Effector memory CD8-positive, alpha-beta T cell (primary cell): ENCODE measurements around the gene SUPT3H.

Source experiments
- ATAC-seq: fragments of 150-1000 bp; cut with Tn5 transposase; replicated peaks from 2 replicates; pipeline ENCODE4 v1.10.0; 2021; ENCODE audit warnings: mild to moderate bottlenecking, moderate library complexity
- DNase-seq, 3 experiments: peaks; one replicate each; pipeline ENCODE4 v3.0.0; 2021
- H3K27ac Mint-ChIP-seq, 2 donors: one replicate each; pipeline ENCODE4 v1.8.0; 2022; ENCODE audit warnings: mild to moderate bottlenecking in 2 of 2, mixed read lengths in 2 of 2, moderate library complexity in 2 of 2
- H3K27me3 Mint-ChIP-seq, 2 donors: one replicate each; pipeline ENCODE4 v1.8.0; 2022; ENCODE audit warnings: mixed read lengths in 2 of 2
- H3K36me3 Mint-ChIP-seq: one replicate; pipeline ENCODE4 v1.8.0; 2022; ENCODE audit warnings: mild to moderate bottlenecking, moderate library complexity, mixed read lengths; ENCODE audit not compliant: insufficient read depth
- H3K4me1 Mint-ChIP-seq, 2 donors: one replicate each; pipeline ENCODE4 v1.8.0; 2022; ENCODE audit warnings: low read depth in 2 of 2, mixed read lengths in 2 of 2
- H3K4me3 Mint-ChIP-seq, 2 donors: one replicate each; pipeline ENCODE4 v1.8.0; 2022; ENCODE audit warnings: mild to moderate bottlenecking in 2 of 2, mixed read lengths in 2 of 2, moderate library complexity in 2 of 2
- H3K9me3 Mint-ChIP-seq, 2 donors: one replicate each; pipeline ENCODE4 v1.8.0; 2022; ENCODE audit warnings: mixed read lengths in 2 of 2

The SUPT3H gene

DNA sequence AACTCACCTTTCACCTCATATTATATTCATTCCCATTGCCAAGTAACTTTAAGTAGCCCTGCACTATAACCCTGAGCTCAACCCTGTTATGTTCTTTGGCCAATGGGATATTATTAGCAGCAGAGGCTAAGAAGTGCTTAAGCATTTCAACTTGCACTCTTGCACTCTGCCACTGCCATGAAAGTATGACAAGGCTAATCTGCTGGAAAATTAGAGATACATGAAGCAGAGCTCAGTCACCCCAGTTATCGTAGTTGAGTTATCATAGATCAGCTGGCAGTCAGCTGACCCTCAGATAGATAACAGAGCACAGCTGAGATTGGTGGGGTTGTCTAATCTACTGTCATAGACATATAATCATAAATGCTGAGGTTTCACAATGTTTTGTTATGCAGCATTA, 259.0 kb downstream of the SUPT3H start:
- no peaks in the 10 kb centered on the region for H3K9me3 Mint-ChIP-seq
- no peaks in the 10 kb centered on the region for H3K36me3 Mint-ChIP-seq
- no peak for ATAC-seq
- H3K27ac Mint-ChIP-seq = no peak overlapping the region
- H3K4me1 Mint-ChIP-seq = peaks cover 7% of the 10 kb centered on the region in 2 donors
- no peak for DNase-seq
- H3K27me3 Mint-ChIP-seq = no peaks in the 10 kb centered on the region
- no peak overlapping the region for H3K4me3 Mint-ChIP-seq

DNA sequence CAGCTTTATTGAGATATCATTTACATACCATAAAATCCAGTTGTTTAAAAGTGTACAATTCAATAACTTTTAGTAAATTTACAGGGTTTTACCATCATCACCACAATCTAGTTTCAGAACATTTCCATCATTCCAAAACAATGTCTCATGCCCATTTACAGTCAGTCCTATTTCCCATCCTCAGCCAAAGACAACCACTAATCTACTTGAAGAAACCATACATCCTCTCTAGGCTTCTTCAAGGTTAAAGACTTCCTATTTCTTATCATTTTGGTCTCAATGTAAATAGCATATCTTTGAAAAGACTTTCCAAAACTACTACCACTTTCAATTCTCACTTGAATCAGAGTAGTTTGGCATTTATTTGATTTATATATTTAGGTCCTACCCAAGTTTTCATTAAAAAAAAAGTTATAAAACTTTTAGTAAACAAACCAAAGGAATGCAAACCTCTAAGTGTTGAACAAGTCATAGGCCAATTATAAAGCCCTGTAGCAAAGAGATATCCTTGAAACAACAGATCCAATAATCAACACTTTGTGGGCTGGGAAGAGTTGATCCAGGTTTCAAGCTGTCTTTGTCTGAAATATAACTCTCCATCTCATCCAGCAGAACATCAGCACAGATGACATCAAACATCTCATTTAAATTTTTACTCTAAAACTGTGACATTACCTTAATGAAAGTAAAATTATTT, 260.9 kb downstream of the SUPT3H start:
- no peak overlapping the region for H3K4me3 Mint-ChIP-seq
- DNase-seq (no peak), ATAC-seq (no peak)
- H3K36me3 Mint-ChIP-seq = no peaks in the 10 kb centered on the region
- no peaks in the 10 kb centered on the region for H3K9me3 Mint-ChIP-seq
- no peaks in the 10 kb centered on the region for H3K27me3 Mint-ChIP-seq
- peaks cover 7% of the 10 kb centered on the region in 2 donors for H3K4me1 Mint-ChIP-seq
- no peak overlapping the region for H3K27ac Mint-ChIP-seq

DNA sequence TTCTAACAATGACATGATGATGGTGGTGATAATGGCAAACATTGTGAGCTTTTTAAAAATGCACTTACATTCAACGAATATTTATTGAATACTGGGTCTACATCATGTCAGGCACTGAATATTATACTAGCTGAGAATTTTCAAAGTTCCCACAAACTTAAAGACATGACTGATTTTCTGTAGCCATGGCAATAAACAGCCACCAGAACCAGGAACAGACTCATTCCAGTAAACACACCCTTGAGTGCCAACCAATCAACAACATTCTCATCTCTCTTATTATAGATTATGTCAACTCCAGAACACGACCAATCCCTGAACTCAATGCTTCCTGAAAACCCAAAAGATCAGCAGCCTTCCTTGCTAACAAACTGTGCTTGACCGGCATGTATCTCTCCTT, 262.0 kb downstream of the SUPT3H start:
- no peaks in the 10 kb centered on the region for H3K27me3 Mint-ChIP-seq
- DNase-seq = no peak
- peaks cover 7% of the 10 kb centered on the region in 2 donors for H3K4me1 Mint-ChIP-seq
- peak overlapping the region in 1 of 2 donors; percentile 15 for H3K27ac Mint-ChIP-seq
- no peak overlapping the region for H3K4me3 Mint-ChIP-seq
- H3K36me3 Mint-ChIP-seq = no peaks in the 10 kb centered on the region
- no peaks in the 10 kb centered on the region for H3K9me3 Mint-ChIP-seq
- no peak for ATAC-seq

DNA sequence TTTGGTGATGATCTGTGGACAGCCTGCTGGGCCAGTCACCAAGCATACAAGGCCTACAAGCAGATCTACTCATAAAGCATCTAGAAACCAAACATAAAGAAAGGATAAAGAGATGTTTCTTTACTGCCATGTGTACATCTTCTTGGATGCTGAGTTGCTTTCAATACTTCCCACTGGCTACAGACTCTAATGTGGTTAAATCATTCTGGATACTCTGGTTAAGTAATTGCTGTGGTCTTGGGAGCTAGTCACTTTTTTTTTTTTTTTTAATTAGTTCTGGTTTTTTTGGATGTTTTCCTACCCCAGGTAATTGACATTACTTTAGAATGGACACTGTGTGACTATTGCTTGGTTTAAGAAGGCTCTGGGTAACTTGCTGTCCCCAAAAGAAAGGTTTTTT, 265.0 kb downstream of the SUPT3H start:
- H3K4me3 Mint-ChIP-seq = no peak overlapping the region
- H3K27me3 Mint-ChIP-seq = no peaks in the 10 kb centered on the region
- no peak for DNase-seq
- ATAC-seq = no peak
- peaks cover 7 to 11% of the 10 kb centered on the region in 2 donors for H3K4me1 Mint-ChIP-seq
- H3K36me3 Mint-ChIP-seq = no peaks in the 10 kb centered on the region
- H3K9me3 Mint-ChIP-seq = no peaks in the 10 kb centered on the region
- peak overlapping the region in 1 of 2 donors; percentile 29 for H3K27ac Mint-ChIP-seq

DNA sequence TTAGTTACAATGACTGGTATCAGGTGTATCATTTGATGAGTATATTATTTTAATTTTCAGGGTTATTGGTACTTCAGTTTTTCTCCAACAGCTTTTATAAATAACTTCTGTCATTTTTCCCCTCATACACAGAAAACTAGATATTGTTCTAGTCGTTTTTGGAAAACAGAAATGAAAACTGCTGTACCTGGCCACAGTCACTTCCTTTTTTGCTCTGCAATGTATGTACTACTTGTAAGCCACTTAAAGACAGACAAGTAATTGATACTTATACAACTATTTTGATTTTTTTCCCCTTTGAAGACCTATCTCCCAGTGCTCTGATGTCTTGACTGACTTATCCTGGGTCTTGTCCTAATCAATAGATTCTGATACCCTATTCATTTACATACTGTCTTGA, 268.2 kb downstream of the SUPT3H start:
- no peaks in the 10 kb centered on the region for H3K9me3 Mint-ChIP-seq
- no peak overlapping the region for H3K4me3 Mint-ChIP-seq

DNA sequence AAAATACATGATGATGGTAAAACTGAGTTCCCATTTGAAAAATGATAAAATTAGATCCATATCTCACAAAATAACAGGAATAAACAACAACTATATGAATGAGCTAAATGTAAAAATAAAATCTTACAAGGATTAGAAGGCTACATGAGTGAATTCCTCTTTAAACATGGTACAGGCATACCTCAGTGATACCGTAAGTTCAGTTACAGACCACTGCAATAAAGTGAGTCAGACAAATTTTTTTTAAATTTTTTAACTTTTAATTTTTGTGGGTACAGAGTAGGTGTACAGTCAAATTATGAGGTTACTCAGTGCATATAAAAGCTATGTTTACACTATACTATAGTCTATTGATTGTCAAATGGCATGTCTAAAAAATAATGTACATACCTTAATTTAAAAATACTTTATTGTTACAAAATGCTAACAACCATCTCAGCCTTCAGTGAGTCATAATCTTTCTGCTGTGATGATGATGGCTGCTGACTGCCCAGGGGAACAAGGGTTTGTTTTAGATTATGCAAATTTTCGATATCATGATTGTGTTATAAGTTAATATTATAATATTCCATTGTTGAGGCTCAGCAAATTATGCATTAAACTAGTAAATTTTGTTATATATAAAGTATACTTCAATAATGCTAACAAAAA, 272.4 kb downstream of the SUPT3H start:
- no peaks in the 10 kb centered on the region for H3K27me3 Mint-ChIP-seq
- H3K36me3 Mint-ChIP-seq = no peaks in the 10 kb centered on the region
- H3K4me1 Mint-ChIP-seq = peaks cover 0 to 3% of the 10 kb centered on the region in 2 donors
- H3K9me3 Mint-ChIP-seq = no peaks in the 10 kb centered on the region
- no peak overlapping the region for H3K4me3 Mint-ChIP-seq
- DNase-seq (no peak), ATAC-seq (no peak)
- no peak overlapping the region for H3K27ac Mint-ChIP-seq

More for the DNA sequence above, 268.2 kb downstream of the SUPT3H start:
- Mint-ChIP-seq H3K27me3 (no peaks in the 10 kb centered on the region), H3K4me1 (peaks cover 0 to 3% of the 10 kb centered on the region in 2 donors), H3K27ac (no peak overlapping the region), H3K36me3 (no peaks in the 10 kb centered on the region)
- DNase-seq (no peak), ATAC-seq (no peak)

DNA sequence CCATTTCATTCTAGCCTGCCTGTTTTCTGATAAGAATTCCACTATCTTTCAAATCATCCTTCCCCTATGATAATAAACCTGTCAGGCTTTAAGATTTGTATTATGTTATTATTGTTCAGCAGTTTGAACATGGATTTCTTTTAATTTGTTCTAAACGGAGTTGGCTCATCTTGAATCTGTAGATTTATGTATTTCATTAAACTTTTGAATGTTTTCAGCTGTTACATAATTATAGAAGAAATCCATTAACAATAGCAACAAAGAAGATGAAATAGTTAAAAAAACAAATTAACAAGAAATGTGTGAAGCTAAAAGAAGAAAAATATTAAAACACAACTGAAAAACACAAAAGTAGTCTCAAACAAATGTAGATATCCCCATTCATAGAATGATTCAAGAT, 273.3 kb downstream of the SUPT3H start:
- no peak for DNase-seq
- Mint-ChIP-seq H3K9me3 (no peaks in the 10 kb centered on the region), H3K4me3 (no peak overlapping the region), H3K27ac (peak overlapping the region in 1 of 2 donors; percentile 16), H3K36me3 (no peaks in the 10 kb centered on the region), H3K4me1 (peaks cover 0 to 3% of the 10 kb centered on the region in 2 donors), H3K27me3 (no peaks in the 10 kb centered on the region)
- no peak for ATAC-seq

DNA sequence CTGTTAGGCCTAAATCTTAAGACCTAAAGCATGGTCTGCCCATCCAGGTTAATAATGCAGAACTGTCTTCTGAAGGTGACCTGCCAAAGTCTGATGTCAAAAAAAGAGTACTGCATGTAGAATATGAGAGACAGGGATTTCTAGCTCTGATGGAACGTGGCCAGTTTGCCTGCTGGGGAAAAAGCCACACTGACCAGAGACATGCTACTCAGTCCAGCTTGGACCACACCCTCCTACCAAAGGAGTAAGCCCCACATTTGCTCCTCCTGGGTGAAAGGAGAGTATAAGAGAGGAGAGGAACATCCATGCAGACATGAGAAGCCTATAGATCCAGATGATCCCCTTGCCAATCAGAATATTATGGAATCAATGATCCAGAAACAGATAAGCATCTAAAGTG, 279.5 kb downstream of the SUPT3H start:
- DNase-seq = no peak
- Mint-ChIP-seq H3K4me1 (peaks cover 0 to 3% of the 10 kb centered on the region in 2 donors), H3K36me3 (no peaks in the 10 kb centered on the region), H3K4me3 (no peak overlapping the region), H3K27me3 (no peaks in the 10 kb centered on the region), H3K9me3 (no peaks in the 10 kb centered on the region), H3K27ac (no peak overlapping the region)
- ATAC-seq = no peak

DNA sequence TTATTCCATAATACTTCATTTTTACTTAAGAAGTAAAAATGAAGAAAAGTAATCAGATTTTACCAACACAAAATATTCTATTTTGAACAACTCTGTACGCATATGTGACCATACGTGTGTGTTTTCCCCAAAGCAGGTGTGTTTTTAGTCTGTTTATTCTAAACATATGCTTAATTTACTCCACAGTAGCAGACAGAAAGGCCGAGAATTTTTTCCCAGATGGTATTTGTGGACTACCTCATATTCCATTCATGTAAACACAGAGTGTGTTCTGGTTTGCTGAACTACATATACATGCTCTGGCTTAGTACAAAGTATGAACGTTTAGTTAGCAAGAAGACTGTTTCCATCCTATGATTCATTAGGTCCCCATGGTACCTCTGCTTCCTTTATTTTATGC, 282.9 kb downstream of the SUPT3H start:
- H3K27ac Mint-ChIP-seq = no peak overlapping the region
- H3K27me3 Mint-ChIP-seq = no peaks in the 10 kb centered on the region

DNA sequence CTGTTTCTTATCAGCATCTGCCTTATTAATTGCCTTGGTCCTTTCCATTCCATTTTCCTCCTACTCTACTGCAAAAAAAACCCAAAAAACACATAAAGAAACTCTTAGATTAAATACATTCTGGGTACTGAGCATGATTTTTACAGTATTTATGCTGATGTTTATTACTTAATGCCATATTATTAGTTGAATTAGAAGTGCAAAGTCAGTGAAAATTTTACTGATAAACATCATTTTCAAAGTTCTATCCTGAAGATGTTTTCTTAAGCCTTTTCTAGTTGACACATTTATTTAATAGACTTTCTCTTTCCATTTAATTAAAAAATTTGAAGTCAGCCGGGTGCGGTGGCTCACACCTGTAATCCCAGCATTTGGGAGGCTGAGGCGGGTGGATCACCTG, 285.6 kb downstream of the SUPT3H start:
- no peaks in the 10 kb centered on the region for H3K36me3 Mint-ChIP-seq
- DNase-seq = no peak
- no peaks in the 10 kb centered on the region for H3K9me3 Mint-ChIP-seq
- no peaks in the 10 kb centered on the region for H3K27me3 Mint-ChIP-seq
- no peak overlapping the region for H3K4me3 Mint-ChIP-seq
- no peak overlapping the region for H3K27ac Mint-ChIP-seq
- no peak for ATAC-seq
- H3K4me1 Mint-ChIP-seq = peaks cover 0 to 3% of the 10 kb centered on the region in 2 donors

More for the DNA sequence above, 282.9 kb downstream of the SUPT3H start:
- H3K4me3 Mint-ChIP-seq = no peak overlapping the region
- no peak for DNase-seq
- no peaks in the 10 kb centered on the region for H3K36me3 Mint-ChIP-seq
- ATAC-seq = no peak
- H3K4me1 Mint-ChIP-seq = peaks cover 0 to 3% of the 10 kb centered on the region in 2 donors
- H3K9me3 Mint-ChIP-seq = no peaks in the 10 kb centered on the region

DNA sequence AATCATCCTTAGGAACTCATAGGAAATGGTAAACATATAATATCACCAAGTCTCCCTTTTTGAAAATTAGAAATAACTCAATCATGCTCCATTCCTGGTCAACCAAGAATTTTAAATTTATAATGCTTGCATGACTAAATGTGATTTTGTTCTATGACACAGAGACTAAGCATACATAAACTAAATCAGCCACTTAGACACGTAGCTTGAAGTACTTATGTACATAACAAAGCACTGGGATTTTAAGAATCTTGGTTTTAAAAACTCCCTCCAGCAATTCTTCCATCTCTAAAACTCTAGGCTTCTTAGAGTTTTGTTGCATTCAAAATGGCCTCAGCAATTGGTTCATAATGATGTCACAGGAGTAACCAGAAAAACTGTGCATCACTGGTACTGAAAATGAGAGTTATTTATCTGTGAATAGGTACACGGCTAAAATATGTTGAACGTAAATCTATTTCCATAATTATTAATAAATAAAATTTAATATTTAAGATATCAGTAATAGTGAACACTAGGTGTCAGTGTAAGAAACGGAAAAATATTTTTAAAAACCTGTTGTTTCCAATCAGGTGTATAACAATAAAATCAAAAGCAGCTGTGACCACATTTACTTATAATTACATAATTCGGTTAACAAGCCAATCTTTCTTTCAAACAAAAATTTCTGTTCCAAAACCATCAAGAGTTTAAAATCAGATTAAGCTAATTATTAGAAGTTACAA, 291.2 kb downstream of the SUPT3H start:
- DNase-seq = no peak
- H3K36me3 Mint-ChIP-seq = no peaks in the 10 kb centered on the region
- H3K9me3 Mint-ChIP-seq = no peaks in the 10 kb centered on the region
- no peak overlapping the region for H3K27ac Mint-ChIP-seq
- H3K27me3 Mint-ChIP-seq = no peaks in the 10 kb centered on the region
- no peak overlapping the region for H3K4me3 Mint-ChIP-seq
- H3K4me1 Mint-ChIP-seq = peaks cover 0 to 4% of the 10 kb centered on the region in 2 donors
- no peak for ATAC-seq

DNA sequence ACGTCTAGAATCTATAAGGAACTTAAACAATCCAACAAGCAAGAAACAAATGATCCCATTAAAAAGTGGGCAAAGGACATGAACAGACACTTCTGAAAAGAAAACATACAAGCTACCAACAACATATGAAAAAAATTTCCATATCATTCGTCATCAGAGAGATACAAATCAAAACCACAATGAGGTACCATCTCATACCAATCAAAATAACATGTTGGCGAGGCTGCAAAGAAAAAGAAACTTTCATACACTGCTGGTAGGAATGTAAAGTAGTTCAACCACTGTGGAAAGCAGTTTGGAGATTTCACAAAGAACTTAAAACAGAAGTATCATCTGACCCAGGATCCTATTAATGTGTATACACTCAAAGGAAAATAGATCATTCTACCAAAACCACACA, 293.5 kb downstream of the SUPT3H start:
- Mint-ChIP-seq H3K4me3 (no peak overlapping the region), H3K9me3 (peaks cover under 1 to 7% of the 10 kb centered on the region in 2 donors), H3K36me3 (no peaks in the 10 kb centered on the region), H3K27me3 (no peaks in the 10 kb centered on the region), H3K4me1 (peaks cover 0 to 4% of the 10 kb centered on the region in 2 donors), H3K27ac (no peak overlapping the region)
- ATAC-seq = peak; percentile 40
- no peak for DNase-seq

DNA sequence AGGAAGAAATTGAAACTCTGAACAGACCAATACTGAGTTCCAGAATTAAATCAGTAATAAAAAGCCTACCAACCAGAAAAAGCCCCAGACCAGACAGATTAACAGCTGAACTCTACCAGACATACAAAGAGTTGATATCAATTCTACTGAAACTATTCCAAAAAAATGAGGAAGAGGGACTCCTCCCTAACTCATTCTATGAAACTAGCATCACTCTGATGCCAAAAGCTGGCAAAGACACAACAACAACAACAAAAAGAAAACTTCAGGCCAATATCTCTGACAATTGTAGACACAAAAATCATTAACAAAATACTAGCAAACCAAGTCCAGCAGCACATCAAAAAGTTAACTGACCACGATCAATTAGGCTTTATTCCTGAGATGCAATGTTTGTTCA, 295.6 kb downstream of the SUPT3H start:
- peaks cover 0 to 4% of the 10 kb centered on the region in 2 donors for H3K4me1 Mint-ChIP-seq
- no peaks in the 10 kb centered on the region for H3K27me3 Mint-ChIP-seq
- ATAC-seq (no peak), DNase-seq (no peak)
- no peaks in the 10 kb centered on the region for H3K36me3 Mint-ChIP-seq
- no peak overlapping the region for H3K27ac Mint-ChIP-seq
- peaks cover 6 to 17% of the 10 kb centered on the region in 2 donors for H3K9me3 Mint-ChIP-seq
- H3K4me3 Mint-ChIP-seq = no peak overlapping the region

DNA sequence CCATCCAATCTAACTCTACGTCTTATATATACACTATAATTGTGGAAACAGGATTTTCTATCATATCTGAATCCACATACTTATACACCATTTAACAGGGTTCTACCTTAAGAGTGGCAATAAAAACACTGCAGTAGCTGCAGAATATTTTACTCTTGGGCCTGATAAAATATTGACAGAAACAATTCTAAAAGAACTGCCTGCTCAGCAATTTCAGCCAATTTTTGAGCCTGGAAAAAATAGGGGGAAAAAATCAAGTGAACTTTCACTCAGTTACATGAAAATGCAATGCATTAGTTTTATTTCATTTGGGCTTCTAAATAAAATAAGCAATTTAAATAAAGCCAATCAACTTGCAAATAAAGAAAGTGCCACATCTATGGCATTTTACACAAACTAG, 296.1 kb downstream of the SUPT3H start:
- H3K4me3 Mint-ChIP-seq = no peak overlapping the region
- no peak overlapping the region for H3K27ac Mint-ChIP-seq
- H3K36me3 Mint-ChIP-seq = no peaks in the 10 kb centered on the region
- no peaks in the 10 kb centered on the region for H3K27me3 Mint-ChIP-seq
- peaks cover 0 to 4% of the 10 kb centered on the region in 2 donors for H3K4me1 Mint-ChIP-seq
- peaks cover 6 to 17% of the 10 kb centered on the region in 2 donors for H3K9me3 Mint-ChIP-seq
- DNase-seq (no peak), ATAC-seq (no peak)
